Measurements from ENCODE around the gene CDK1.

- no peak for TF ChIP-seq GABPA (IDR thresholded peaks at IDR 0.05; ENCODE audit: low read depth)
- TF ChIP-seq SIX5 (IDR thresholded peaks at IDR 0.05; ENCODE audit: low read depth, low read length, severe bottlenecking): no peak
- TF ChIP-seq CBX5 (IDR thresholded peaks at IDR 0.05; ENCODE audit: low read depth): no peak
- no peak for TF ChIP-seq PRDM15 (CRISPR knock-in tag; IDR thresholded peaks at IDR 0.05)
- TF ChIP-seq NFIC (IDR thresholded peaks at IDR 0.05; ENCODE audit: low read depth, low read length): no peak
- TF ChIP-seq POLR2AphosphoS5 (IDR thresholded peaks at IDR 0.05; ENCODE audit: low read length): peak; percentile 78
- TF ChIP-seq, protein P1, sequence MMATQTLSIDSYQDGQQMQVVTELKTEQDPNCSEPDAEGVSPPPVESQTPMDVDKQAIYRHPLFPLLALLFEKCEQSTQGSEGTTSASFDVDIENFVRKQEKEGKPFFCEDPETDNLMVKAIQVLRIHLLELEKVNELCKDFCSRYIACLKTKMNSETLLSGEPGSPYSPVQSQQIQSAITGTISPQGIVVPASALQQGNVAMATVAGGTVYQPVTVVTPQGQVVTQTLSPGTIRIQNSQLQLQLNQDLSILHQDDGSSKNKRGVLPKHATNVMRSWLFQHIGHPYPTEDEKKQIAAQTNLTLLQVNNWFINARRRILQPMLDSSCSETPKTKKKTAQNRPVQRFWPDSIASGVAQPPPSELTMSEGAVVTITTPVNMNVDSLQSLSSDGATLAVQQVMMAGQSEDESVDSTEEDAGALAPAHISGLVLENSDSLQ (IDR thresholded peaks at IDR 0.05): 0 out of 2 replicates have a peak, but pooled peaks have one; percentile 15
Observed at GRCh38 chr10:60778214-60778970, at the start of gene CDK1.

All from GM12878 (cell line).